Activated CD8-positive, alpha-beta T cell treated with anti-CD3 and anti-CD28 coated beads for 36 hours (primary cell): ENCODE results near the gene FLAD1. TPM values are rescaled to one million over a fixed set of nuclear protein-coding genes. Genes with fewer than 3 reads are reported as not detected.

Source experiments
- ATAC-seq: fragments of 200-7000 bp; cut with Tn5 transposase; one replicate; pipeline ENCODE4 v1.10.0; 2021; ENCODE audit warnings: mild to moderate bottlenecking, moderate library complexity
- CTCF ChIA-PET: fragments of 350-600 bp; sonication (Branson Sonifier 250); formaldehyde crosslinking; loops from one replicate; lab custom pipeline; 2021; ENCODE audit warnings: antibody characterized with exemption; lab: Charles Lee
- POLR2A ChIA-PET: fragments of 350-600 bp; sonication (Branson Sonifier 250); formaldehyde crosslinking; loops from one replicate; lab custom pipeline; 2021; ENCODE audit warnings: antibody characterized with exemption; lab: Charles Lee
- DNase-seq: peaks from one replicate; pipeline ENCODE4 v3.0.0-alpha.2; 2020
- H3K27ac Mint-ChIP-seq: one replicate; pipeline ENCODE4 v1.8.0; 2021; ENCODE audit warnings: mild to moderate bottlenecking, mixed read lengths
- H3K27me3 Mint-ChIP-seq: one replicate; pipeline ENCODE4 v1.8.0; 2021; ENCODE audit warnings: mixed read lengths
- H3K36me3 Mint-ChIP-seq: one replicate; pipeline ENCODE4 v1.8.0; 2021; ENCODE audit warnings: low read depth, mixed read lengths
- H3K4me1 Mint-ChIP-seq: one replicate; pipeline ENCODE4 v1.8.0; 2021; ENCODE audit warnings: low read depth, mixed read lengths
- H3K4me3 Mint-ChIP-seq: one replicate; pipeline ENCODE4 v1.8.0; 2021; ENCODE audit warnings: mild to moderate bottlenecking, moderate library complexity, mixed read lengths
- H3K9me3 Mint-ChIP-seq: one replicate; pipeline ENCODE4 v1.8.0; 2021; ENCODE audit warnings: mixed read lengths
- intact Hi-C: fragments of 100-400 bp; cut with micrococcal nuclease; formaldehyde crosslinking; loops from one replicate; pipeline ENCODE4 v1.10.0; 2022
- total RNA-seq, 2 experiments: library from RNA; stranded (reverse); gene quantifications; one replicate each; pipeline ENCODE4 v1.2.3, GENCODE V29; 2021
- TF ChIP-seq, protein P1 (sequence below): fragments of 200-600 bp; IDR thresholded peaks from one replicate; pipeline ENCODE4 v1.8.0; 2022; ENCODE audit warnings: antibody characterized with exemption, mild to moderate bottlenecking

The FLAD1 gene
- total RNA-seq, result 10 to 100 TPM; 31.5 to 32.9 TPM

DNA sequence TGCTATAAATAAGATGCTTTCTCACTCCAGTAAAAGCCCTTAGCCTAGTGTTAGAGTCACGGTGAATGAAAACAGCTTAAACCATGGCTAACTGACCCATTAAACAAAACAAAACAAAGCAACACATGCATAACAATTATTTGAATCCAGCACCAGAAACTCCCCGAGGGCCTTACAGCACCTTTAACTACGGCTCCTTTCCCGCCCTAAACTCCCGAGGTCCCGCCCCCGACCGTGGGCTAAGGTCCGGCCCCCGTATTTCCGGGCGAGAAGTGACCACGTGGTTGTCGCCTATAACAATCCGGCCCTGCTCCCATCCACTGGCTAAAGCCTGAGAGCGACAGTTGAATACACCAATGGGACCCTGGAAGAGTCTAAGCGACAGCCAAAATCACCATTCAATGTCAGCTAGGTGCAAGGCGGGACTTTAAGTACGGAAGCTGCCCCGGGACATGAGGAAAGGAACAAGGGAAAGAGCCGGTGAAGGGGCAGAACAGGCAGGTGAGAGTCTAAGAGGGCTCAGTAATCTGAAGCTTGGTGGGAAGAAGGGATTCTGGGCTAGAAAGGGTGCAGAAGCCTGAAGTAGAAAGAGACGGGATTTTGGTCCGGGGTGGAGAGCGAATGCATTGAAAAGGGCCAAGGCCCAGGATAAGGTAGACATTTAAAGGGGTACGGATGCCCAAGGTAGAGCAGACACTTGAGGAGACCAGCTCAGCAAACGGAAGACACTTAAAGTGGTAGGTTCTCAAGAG, at the start of gene FLAD1:
Gene FLAD1, plus strand, starts transcription at position 448 of the 752 bp plus-strand sequence. CDS start 351 bp downstream, outside the sequence.
- peak; percentile 98 for DNase-seq
- peak; percentile 99 for ATAC-seq
- intact Hi-C loops, result no loop called here
- ChIA-PET POLR2A (interaction anchor here (0.6 to 4.8 kb wide), 15 partner anchors 10 to 146 kb away, joined by 3 to 85 read pairs (median 5); partner anchors contain the start of genes CKS1B, LENEP, PBXIP1 and PMVK), CTCF (interaction anchor here (0.6 to 13.2 kb wide), 18 partner anchors 9 to 423 kb away, joined by 3 to 108 read pairs (median 4); partner anchors contain the start of genes ADAM15, LENEP and PYGO2)
- Mint-ChIP-seq H3K9me3 (no peaks in the 10 kb centered on the region), H3K27me3 (no peaks in the 10 kb centered on the region), H3K4me3 (no peak within 1 kb of the TSS), H3K27ac (no peak within 1 kb of the TSS), H3K4me1 (peaks cover 12% of the 10 kb centered on the region), H3K36me3 (peaks cover 30% of the 10 kb centered on the region)
- TF ChIP-seq, protein P1, sequence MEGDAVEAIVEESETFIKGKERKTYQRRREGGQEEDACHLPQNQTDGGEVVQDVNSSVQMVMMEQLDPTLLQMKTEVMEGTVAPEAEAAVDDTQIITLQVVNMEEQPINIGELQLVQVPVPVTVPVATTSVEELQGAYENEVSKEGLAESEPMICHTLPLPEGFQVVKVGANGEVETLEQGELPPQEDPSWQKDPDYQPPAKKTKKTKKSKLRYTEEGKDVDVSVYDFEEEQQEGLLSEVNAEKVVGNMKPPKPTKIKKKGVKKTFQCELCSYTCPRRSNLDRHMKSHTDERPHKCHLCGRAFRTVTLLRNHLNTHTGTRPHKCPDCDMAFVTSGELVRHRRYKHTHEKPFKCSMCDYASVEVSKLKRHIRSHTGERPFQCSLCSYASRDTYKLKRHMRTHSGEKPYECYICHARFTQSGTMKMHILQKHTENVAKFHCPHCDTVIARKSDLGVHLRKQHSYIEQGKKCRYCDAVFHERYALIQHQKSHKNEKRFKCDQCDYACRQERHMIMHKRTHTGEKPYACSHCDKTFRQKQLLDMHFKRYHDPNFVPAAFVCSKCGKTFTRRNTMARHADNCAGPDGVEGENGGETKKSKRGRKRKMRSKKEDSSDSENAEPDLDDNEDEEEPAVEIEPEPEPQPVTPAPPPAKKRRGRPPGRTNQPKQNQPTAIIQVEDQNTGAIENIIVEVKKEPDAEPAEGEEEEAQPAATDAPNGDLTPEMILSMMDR, result no peak

DNA sequence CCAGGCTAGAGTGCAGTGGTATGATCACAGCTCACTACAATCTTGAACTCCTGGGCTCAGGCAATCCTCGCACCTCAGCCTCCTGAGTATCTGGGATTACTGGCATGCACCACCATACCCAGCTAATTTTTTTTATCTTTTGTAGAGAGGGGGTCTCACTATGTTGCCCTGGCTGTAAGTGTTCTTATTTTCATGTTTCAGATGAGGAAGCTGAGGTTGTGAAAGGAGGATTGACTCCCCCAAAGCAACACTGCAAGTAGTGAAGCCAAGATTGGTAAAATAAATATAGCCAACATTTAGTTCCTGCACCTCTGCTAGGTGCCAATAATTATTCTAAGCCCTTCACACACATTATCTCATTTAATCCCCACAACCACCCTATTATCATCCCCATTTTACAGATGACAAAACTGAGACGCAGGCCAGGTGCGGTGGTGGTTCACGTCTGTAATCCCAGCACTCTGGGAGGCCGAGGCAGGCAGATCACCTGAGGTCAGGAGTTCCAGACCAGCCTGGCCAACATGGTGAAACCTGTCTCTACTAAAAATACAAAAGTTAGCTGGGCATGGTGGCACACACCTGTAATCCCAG, 48.7 kb upstream of the FLAD1 start:
- no peak for ATAC-seq
- no peak for DNase-seq
- ChIA-PET CTCF (interaction anchor here (0.6 to 1.8 kb wide), 3 partner anchors 10 to 89 kb away, joined by 3 to 4 read pairs (median 3); no protein-coding TSS in a partner anchor), POLR2A (interaction anchor here (0.5 kb wide), 1 partner anchor 201 kb away, joined by 3 read pairs; no protein-coding TSS in a partner anchor)
- H3K27me3 Mint-ChIP-seq, result no peaks in the 10 kb centered on the region
- TF ChIP-seq, protein P1, result no peak
- intact Hi-C loops, result no loop called here
- peaks cover 9% of the 10 kb centered on the region for H3K36me3 Mint-ChIP-seq
- peaks cover 31% of the 10 kb centered on the region for H3K4me1 Mint-ChIP-seq
- H3K27ac Mint-ChIP-seq, result no peak overlapping the region
- no peaks in the 10 kb centered on the region for H3K9me3 Mint-ChIP-seq
- no peak overlapping the region for H3K4me3 Mint-ChIP-seq

DNA sequence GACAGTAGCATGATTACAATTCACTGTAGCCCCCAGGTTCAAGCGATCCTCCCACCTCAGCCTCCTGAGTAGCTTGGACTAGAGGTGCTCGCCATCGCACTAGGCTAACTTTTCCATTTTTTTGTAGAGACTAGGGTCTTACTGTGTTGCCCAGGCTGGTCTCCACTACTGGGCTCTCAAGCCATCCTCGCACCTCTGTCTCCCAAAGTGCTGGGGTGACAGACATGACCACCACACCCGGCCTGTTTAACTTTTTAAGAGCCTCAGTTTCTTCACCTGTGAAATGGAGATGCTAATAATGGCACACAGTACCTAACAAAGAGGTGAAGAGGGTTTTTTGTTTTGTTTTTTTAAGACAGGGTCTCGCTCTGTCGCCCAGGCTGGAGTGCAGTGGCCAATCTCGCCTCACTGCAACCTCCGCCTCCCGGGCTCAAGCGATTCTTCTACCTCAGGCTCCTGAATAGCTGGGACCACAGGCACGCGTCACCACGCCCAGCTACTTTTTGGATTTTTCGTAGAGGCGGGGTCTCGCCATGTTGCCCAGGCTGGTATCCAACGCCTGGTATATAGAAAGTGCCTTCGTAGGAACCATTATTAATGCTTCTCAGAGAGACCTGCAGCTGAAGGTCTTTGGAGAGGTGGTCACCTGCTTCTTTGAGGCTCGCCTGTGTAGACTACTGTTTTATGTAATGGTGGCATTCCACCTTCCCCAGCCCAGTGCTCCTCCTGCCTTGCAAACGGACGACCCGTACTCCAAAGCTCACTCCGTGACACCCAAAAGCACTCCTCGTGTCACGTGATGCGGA, 47.2 kb upstream of the FLAD1 start:
- Mint-ChIP-seq H3K4me3 (peak overlapping the region; percentile 88), H3K27me3 (no peaks in the 10 kb centered on the region), H3K9me3 (no peaks in the 10 kb centered on the region), H3K4me1 (peaks cover 42% of the 10 kb centered on the region), H3K27ac (peak overlapping the region; percentile 98), H3K36me3 (peaks cover 4% of the 10 kb centered on the region)
- no peak for DNase-seq
- TF ChIP-seq, protein P1, result no peak
- ATAC-seq, result no peak
- ChIA-PET POLR2A (interaction anchor here (0.7 to 2.2 kb wide), 20 partner anchors 9 to 455 kb away, joined by 3 to 8 read pairs (median 4); partner anchors contain the start of genes FLAD1, PBXIP1 and PYGO2), CTCF (interaction anchor here (0.6 to 5.8 kb wide), 22 partner anchors 9 to 376 kb away, joined by 3 to 49 read pairs (median 4); partner anchors contain the start of genes ADAM15, CHRNB2, KRTCAP2 and PBXIP1)
- intact Hi-C loops, result no loop called here

DNA sequence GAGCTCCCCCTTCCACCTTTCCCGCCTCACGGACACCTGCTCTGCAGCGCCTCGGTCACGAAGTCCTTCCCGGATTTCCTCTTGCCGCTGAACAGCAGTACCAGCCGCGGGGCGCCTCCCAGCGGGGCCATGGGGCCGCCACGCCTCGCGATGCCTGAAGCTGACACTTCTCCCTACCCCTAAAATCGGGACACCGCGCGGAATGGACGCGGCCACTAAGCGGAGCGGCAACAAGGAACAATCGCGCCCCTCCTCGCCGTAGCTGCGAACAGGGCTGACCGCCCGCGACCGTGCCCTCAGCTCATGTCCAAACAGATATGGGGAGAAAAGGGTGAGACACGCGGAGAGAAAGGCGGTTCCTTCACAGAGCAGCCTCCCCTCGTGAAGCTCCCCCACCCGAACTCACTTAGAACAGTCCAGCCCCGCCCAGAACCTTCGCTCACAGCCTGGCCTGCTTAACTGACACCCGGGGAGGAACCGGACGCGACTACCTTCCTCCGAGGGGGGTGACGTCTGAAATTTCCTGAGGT, 46.5 kb upstream of the FLAD1 start, which contains the start of gene PMVK:
Gene PMVK, minus strand, starts transcription at position 165 of the 530 bp plus-strand sequence. Its CDS starts 34 bp downstream, at position 131.
- Mint-ChIP-seq H3K27me3 (no peaks in the 10 kb centered on the region), H3K4me3 (peak within 1 kb of the TSS; percentile 88), H3K4me1 (peaks cover 49% of the 10 kb centered on the region), H3K27ac (peak within 1 kb of the TSS; percentile 98), H3K9me3 (no peaks in the 10 kb centered on the region), H3K36me3 (peaks cover 4% of the 10 kb centered on the region)
- TF ChIP-seq, protein P1, result no peak
- peak; percentile 97 for DNase-seq
- intact Hi-C loops, result no loop called here
- ChIA-PET POLR2A (interaction anchor here (0.7 to 2.2 kb wide), 21 partner anchors 8 to 456 kb away, joined by 3 to 8 read pairs (median 4); partner anchors contain the start of genes FLAD1, PBXIP1 and PYGO2), CTCF (interaction anchor here (0.6 to 5.8 kb wide), 20 partner anchors 17 to 376 kb away, joined by 3 to 49 read pairs (median 4); partner anchors contain the start of genes ADAM15, CHRNB2, KRTCAP2 and PBXIP1)
- peak; percentile 90 for ATAC-seq
